ENCODE measurements around the gene TIMM17B.
A peak's percentile ranks its signal among the peaks of the same experiment; 100 is the strongest.
"Not testable (repeated sequence)": the region's sequence is repeated elsewhere in the genome, so short reads cannot be mapped to it uniquely, and the experiment has no call there.

TIMM17B gene

DNA sequence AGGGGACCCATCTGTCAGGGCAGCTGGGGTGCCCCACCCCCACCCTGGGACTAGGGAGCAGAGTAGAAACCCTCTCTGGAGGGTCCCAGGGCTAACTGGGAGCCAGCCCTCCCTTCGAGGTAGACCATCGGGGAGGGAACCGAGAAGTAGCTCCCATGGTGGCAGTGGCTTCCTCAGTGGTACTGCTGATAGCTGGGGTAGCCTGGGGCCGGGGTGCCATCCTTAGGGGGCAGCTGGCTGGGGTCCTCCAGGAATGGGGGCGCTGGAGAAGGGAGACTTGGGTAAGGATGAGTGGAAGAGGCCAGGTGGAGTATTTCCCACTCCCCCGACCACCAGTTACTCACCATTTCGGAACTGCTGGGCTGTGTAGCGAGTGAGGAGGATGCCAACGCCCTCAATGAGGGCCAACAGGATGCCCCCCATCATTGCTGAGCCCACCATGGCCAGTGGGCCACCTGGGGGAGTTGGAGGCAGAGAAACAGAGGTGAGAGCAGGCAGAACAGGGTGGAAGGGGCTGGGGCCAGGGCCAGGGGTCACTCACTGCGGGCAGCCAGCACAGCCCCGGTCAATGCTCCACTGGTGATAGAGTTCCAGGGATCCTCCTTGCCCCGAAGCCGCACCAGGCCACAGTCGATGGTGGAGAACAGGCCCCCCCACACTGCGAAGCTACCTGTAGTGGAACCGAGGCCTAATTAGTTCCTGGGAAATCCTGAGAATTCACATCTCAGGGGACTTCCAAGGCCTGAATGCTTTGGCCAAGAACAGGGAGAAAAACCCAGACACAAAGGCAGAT, 3.8 kb downstream of the TIMM17B start:
- DNase-seq = no peak

DNA sequence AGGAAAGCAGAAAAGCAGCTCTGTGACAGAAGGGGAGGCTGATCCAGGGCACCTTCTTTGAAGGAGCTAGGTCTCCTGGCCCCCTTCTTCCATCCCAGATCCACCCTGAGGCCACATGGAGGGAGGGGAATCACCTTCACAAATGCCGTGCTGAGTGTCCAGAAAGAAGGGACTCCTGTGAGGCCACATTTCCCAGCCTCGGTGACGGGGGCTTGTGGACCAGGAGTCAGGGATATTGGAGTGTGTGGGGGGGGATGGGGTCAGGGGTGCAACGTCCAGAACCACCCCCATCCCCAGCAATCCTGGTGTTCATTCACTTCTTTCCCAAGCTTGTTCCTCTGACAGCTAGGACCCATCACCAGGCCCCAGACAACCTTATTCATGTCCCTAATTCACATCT, 4.7 kb downstream of the TIMM17B start:
- DNase-seq = no peak

DNA sequence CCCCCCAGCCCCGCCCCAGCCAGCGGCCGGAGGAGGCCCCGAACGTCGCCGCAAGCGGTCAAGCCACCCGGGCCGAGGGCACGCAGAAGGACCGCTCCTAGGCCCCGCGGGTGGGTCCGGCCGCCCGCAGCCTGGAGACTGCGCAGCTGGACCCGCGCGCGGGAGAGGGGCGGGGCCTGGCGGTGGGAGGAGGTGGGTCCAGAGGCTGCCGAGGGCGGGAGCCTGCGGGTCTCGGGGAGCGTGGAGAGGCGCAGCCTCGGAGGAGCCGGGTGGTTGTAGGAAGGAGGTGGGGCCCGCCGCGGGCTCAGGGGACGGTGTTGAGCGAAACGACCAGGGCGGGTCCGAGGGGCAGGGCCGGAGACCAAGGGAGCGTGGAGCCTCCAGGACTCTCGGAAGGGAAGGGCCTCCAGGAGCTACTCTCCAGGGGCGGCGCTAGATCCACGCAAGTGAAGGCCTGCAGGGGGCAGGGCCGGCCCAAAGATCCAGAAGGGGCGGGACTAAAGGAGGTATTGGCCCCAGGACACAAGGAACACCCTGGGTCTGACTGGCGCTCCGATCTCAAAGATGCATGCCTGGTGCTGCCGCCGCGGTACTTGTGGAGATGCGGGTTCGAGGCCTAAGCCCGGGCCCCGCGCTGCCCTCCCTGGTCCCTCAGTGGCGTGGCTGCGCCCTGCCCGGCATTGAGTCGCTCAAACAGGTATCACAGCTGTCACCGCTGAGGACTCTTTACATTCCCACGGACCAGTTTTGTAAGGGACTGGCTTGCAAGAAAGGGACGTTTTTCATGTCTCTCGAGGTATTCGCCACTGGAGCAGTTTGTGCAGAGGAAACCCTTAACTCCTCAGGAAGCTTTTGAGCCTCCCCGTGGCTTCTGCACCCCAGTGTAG, 5.9 kb downstream of the TIMM17B start:
- peak; percentile 84 to 85 for DNase-seq

DNA sequence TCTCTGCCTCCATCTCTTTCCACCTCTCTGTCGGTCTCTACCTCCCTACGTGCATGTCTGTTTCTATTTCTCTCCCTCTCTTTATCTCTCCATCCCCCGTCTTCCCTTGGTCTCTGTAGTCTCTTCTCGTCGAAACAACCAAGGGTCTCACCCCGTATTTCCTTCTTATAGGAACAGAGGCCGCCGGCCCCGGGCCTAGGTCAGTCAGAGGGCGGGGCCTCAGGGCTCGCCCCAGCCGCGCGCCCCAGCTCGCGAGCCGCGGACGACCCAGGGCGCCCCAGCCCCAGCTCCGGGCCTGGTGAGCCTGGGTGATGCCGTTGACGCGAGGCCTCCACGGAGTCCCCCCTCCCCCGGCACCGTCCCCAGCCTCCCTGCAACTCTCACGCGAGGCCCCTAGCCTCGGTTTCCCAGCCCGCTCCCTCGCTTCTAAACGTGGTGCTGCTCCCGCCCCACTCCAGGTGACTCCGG, 6.6 kb downstream of the TIMM17B start:
- no peak for DNase-seq

DNA sequence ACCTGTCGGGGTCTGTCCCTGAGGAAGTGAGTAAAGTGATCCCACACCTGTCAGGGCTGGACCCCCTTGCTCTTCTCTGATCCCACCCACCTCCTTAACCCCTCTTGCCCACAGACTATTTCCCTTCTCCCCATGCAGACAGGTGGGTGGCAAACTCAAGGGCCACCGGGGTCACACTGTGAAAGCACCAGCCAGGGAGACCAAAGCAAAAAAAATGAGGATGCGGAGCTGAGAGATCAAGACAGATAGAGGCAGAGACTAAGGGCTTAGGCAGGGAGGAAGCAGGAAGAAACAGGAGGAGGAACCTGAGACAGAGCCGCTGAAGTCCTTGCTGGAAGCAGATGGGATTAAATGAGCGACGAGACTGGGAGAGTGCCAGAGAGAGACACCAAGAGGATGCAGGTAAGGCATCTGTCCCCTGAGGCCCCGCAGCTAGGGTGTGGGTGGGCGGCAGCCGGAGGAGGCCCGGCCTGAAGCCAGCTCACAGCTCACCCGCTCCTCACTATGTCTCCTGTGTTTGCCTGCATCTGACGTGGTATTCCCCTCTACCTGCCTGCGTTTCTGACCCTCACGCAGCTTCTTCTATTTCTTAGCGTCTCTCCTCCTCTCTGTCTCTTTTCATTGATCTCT, 7.2 kb downstream of the TIMM17B start:
- no peak for DNase-seq

DNA sequence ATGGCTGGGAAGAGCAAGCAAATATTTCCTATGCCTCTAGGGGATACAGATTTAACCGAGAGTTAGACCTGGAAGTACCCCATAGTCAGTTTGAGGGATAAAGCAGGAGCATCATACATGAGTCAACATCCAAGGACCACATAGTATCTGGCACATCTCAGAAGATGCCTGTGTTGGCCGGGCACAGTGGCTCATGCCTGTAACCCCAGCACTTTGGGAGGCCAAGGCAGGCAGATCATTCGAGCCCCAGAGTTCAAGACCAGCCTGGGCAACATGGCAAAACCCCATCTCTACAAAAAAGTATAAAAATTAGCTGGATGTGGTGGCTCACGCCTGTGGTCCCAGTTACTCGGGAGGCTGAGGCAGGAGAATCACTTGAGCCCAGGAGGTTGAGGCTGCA, 11.0 kb downstream of the TIMM17B start:
- not testable (repeated sequence) for DNase-seq

DNA sequence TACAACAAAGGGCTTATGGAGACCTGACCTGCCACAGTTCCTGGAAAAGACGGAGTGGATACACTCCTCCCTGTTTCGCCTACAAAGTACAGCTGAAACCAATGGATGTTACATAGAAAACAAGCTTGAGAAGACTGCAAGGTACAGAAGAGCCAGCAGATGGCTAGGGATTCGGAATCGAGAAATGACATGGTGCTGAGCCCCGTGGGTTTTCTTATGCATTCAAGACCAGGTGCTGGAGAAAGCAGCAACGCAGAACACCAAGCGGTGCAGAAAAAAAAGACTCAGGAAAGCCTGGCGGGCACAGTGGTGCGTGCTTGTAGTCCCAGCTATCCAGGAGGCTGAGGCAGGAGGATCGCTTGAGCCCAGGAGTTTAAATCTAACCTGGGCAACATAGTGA, 13.8 kb downstream of the TIMM17B start:
- DNase-seq = no peak

DNA sequence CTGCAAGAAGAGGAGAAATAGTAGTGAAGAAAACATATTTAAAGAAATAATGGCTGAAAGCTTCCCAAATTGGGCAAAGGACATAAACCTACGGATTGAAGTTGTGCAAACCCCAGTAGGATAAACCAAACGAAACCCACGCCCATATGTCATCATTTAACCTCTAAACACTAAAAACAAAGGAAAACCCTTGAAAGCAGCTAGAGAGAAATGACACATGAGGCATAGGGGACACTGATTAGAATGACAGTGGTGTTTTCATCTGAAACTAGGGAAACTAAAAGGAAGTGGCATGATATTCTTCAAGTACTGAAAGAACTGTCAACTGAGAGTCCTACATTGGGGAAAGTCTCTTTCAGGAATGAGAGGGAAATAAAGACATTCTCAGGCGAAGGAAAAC, 20.6 kb downstream of the TIMM17B start:
- DNase-seq = not testable (repeated sequence)

DNA sequence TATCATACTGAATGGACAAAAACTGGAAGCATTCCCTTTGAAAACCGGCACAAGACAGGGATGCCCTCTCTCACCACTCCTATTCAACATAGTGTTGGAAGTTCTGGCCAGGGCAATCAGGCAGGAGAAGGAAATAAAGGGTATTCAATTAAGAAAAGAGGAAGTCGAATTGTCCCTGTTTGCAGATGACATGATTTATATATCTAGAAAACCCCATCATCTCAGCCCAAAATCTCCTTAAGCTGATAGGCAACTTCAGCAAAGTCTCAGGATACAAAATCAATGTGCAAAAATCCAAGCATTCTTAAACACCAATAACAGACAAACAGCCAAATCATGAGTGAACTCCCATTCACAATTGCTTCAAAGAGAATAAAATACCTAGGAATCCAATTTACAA, 25.6 kb downstream of the TIMM17B start:
- not testable (repeated sequence) for DNase-seq

DNA sequence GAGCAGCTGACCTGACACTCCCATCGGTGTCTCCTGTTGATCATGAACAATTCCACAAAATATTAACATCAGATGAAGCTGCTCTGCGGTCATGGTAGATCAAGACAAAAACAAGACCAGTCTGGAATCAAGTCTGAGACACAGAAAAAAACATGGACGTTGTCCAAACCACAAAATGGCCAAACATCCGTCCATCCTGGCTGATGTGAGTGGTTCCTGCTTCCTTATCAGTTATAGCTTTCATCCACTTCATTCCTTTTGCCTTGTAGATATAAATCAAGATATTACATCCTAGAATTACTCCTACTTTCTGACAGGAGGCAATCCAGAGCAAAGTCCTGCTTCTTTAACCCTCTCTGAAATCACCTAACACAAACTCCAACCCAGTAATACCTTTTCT, 33.4 kb downstream of the TIMM17B start:
- no peak for DNase-seq

DNA sequence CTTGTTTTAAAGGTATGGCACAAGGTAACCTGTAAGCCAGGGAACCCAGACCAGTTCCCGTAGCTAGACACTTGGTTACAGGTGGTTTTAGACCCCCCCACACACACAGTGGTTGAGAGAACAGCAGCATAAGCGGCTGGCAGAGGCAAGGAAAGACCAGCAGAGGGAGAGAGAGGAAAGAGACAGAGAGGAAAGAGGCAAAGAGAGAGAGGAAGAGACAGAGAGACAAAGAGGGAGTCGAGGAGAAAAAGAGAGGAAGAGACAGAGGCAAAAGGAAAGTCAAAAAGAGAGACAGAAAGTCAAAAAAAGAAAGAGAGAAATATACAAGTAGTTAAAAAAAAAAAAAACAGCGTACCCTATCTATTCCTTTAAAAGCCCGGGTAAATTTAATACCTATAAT, 42.7 kb downstream of the TIMM17B start:
- DNase-seq = peak in 1 of 2 donors; percentile 26

DNA sequence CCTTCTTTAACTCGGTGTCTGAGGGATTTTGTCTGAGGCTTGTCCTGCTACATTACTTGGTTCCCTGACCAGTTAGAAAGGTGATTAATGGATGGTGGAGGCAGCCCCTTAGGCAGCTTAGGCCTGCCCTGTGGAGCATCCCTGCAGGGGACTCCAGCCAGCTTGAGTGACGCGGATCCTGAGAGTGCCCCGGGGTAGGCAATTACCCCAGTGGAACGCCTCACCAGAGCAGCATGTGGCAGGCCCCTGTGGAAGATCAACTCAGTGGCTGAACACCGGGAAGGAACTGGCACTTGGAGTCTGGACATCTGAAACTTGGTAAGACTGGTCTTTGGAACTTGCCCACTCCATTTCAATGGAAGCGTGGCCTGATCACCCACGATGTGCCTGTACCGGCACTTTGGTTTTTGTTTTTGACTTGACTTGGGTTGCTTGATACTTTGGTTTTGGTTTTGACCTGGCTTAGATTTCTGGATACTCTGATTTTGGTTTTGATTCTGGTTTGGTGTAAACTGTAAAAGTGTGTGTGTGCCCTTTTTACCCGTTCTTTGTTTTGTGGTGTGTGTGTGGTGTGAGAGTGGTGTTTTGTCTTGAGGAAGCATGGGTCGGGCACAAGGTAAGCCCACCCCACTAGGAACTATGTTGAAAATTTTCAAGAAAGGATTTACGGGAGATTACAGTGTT, 43.3 kb downstream of the TIMM17B start:
- DNase-seq = not testable (repeated sequence)

DNA sequence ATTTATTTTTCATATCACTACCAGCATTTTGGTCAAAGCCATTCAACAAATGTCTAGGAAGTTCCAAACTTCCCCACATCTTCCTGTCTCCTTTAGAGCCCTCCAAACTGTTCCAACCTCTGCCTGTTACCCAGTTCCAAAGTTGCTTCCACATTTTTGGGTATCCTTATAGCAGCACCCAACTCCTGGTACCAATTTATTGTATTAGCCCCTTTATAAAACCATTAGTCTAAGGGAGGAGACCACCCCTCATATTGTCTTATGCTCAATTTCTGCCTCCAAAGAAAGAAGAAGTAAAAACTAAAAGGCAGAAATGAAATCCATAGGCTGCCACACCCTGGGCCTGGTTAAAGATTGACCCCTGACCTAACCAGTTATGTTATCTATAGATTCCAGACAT, 44.1 kb downstream of the TIMM17B start:
- DNase-seq = not testable (repeated sequence)

DNA sequence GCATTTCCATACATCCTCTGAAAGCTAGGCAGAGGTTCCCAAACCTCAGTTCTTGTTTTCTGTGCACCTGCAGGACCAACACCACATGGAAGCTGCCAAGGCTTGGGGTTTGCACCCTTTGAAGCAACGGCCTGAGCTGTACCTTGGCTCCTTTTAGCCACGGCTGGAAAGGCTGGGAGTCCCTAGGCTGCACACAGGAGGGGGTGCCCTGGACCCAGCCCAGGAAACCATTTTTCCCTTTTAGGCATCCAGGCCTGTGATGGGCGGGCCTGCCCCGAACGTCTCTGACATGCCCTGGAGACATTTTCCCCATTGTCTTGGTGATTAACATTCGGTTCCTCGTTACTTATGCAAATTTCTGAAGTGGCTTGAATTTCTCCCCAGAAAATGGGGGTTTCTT, 44.7 kb downstream of the TIMM17B start:
- no peak for DNase-seq

DNA sequence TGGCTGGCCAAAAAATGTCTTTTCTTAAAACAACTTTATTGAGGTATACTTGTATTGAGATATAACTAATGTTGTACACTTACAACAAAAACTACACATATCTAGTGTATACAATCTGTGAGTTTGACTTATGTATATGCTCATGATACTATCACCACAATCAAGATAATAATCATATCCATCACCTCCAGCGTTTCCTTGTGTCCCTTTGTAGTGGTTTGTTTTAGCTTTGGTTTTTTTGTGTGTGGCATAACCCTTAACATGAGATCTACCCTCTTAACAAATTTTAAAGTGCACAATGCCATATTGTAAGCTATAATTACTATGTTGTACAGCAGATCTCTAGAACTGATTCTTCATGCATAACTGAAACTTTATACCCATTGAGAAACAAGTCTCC, 48.7 kb downstream of the TIMM17B start:
- peak in 1 of 2 donors; percentile 19 for DNase-seq
